K562 (cell line): ENCODE measurements around the gene NRSN2. TPM values are rescaled to one million over a fixed set of nuclear protein-coding genes. Genes with fewer than 3 reads are reported as not detected.

Source experiments
- CEBPG ChIP-seq, 3 experiments: fragments of 200-800 bp in 1 of 3; sonication (Bioruptor generic) in 1 of 3; sonication (generic) in 1 of 3; formaldehyde crosslinking in 1 of 3; IDR thresholded peaks in 2 of 3; conservative IDR thresholded peaks in 1 of 3; 2 replicates each; pipeline versions ENCODE4 v1.6.1 to v1.8.0; 2016 to 2022; ENCODE audit warnings: missing compliant biosample characterization in 2 of 3, missing genetic modification characterization in 2 of 3, mild to moderate bottlenecking in 1 of 3, missing genetic modification reagents in 1 of 3
- DMBX1 ChIP-seq: fragments of 250-450 bp; sonication (Bioruptor Pico); IDR thresholded peaks from 2 replicates; pipeline ENCODE4 v1.8.0; 2022; ENCODE audit warnings: inconsistent platforms, mild to moderate bottlenecking, moderate library complexity, borderline replicate concordance
- EWSR1 ChIP-seq: fragments of 450-650 bp; IDR thresholded peaks from 2 replicates; pipeline ENCODE4 v1.6.1; 2018; ENCODE audit warnings: borderline replicate concordance, mild to moderate bottlenecking, low read depth, moderate library complexity; ENCODE audit not compliant: partially characterized antibody
- HEY1 ChIP-seq: fragments of 250-450 bp; sonication (Bioruptor Pico); IDR thresholded peaks from 2 replicates; pipeline ENCODE4 v1.5.0; 2020; ENCODE audit warnings: mild to moderate bottlenecking, moderate library complexity, borderline replicate concordance
- HNRNPLL ChIP-seq: fragments of 200-400 bp; formaldehyde crosslinking; IDR thresholded peaks from 2 replicates; pipeline ENCODE4 v1.6.1; 2017; ENCODE audit warnings: low read length, low read depth, mild to moderate bottlenecking; ENCODE audit not compliant: poor library complexity, severe bottlenecking
- NFXL1 ChIP-seq: fragments of 450-650 bp; formaldehyde crosslinking; IDR thresholded peaks from 2 replicates; pipeline ENCODE4 v1.4.0; 2021; ENCODE audit warnings: mild to moderate bottlenecking
- PHF8 ChIP-seq: fragments of 200-600 bp; sonication (generic); IDR thresholded peaks from 2 replicates; pipeline ENCODE4 v1.6.1; 2012; ENCODE audit warnings: mixed run types, mild to moderate bottlenecking, inconsistent platforms, low read length, moderate library complexity, borderline replicate concordance
- RBBP5 ChIP-seq: fragments of 200-600 bp; sonication (generic); IDR thresholded peaks from 2 replicates; pipeline ENCODE4 v1.6.1; 2012; ENCODE audit warnings: borderline replicate concordance, mild to moderate bottlenecking, low read length, control low read depth, inconsistent platforms; ENCODE audit not compliant: insufficient read depth, poor library complexity, severe bottlenecking
- RNF2 ChIP-seq: sonication (generic); IDR thresholded peaks from 2 replicates; pipeline ENCODE4 v1.6.1; 2016
- SLC30A9 ChIP-seq: fragments of 250-450 bp; sonication (Bioruptor Pico); IDR thresholded peaks from 2 replicates; pipeline ENCODE4 v1.8.0; 2022; ENCODE audit warnings: mild to moderate bottlenecking, moderate library complexity
- TCF7 ChIP-seq: sonication (generic); IDR thresholded peaks from 2 replicates; pipeline ENCODE4 v1.6.1; 2016; ENCODE audit warnings: antibody characterized with exemption, borderline replicate concordance
- YBX1 ChIP-seq: fragments of 450-650 bp; IDR thresholded peaks from 2 replicates; pipeline ENCODE4 v1.7.1; 2016; ENCODE audit warnings: mild to moderate bottlenecking
- YY1 ChIP-seq, 3 experiments: IDR thresholded peaks; 2 replicates each; pipeline ENCODE4 v1.6.1; 2011; ENCODE audit warnings: low read length in 2 of 3, mild to moderate bottlenecking in 2 of 3, moderate library complexity in 2 of 3, borderline replicate concordance in 1 of 3, control low read depth in 1 of 3, low read depth in 1 of 3; ENCODE audit not compliant: insufficient read depth in 3 of 3, insufficient replicate concordance in 2 of 3, control insufficient read depth in 1 of 3, insufficient read length in 1 of 3; ENCODE audit errors: extremely low read depth in 1 of 3
- ZC3H4 ChIP-seq: sonication (generic); formaldehyde crosslinking; IDR thresholded peaks from 2 replicates; pipeline ENCODE4 v1.9.0; 2021; ENCODE audit warnings: missing genetic modification reagents, borderline replicate concordance
- ZKSCAN1 ChIP-seq: fragments of 150-350 bp; IDR thresholded peaks from 2 replicates; pipeline ENCODE4 v1.6.1; 2016; ENCODE audit warnings: low read depth, low read length
- ZNF830 ChIP-seq: fragments of 250-450 bp; sonication (Bioruptor Pico); IDR thresholded peaks from 2 replicates; pipeline ENCODE4 v1.5.0; 2021; ENCODE audit warnings: mild to moderate bottlenecking
- polyA plus RNA-seq, 8 experiments: library from polyadenylated mRNA; depleted of rRNA in 4 of 8; stranded (reverse) in 5 of 8; unstranded in 3 of 8; fragments of >200 nt; fragmentation: Nextera tagmentation in 2 of 8; fragmentation: Illumina TruSeq in 1 of 8; extraction: Ambion mirVana in 2 of 8; extraction: Trizol in 1 of 8; gene quantifications; 2 replicates each; pipeline versions ENCODE4 v1.2.1 to v1.2.3, GENCODE V29; 2011 to 2014; ENCODE audit warnings: inconsistent platforms in 1 of 8, missing spikeins in 1 of 8
- total RNA-seq, 7 experiments: library from RNA; depleted of rRNA in 6 of 7; stranded (reverse); fragments of >200 nt in 6 of 7; fragmentation: Illumina TruSeq in 2 of 7; extraction: Trizol in 2 of 7; gene quantifications; 2 replicates each; pipeline versions ENCODE4 v1.2.1 to v1.2.3, GENCODE V29; 2011 to 2021; ENCODE audit warnings: low replicate concordance in 1 of 7
- TF ChIP-seq, protein P1 (sequence below): sonication (generic); formaldehyde crosslinking; IDR thresholded peaks from 2 replicates; pipeline ENCODE4 v1.8.0; 2022; ENCODE audit warnings: mild to moderate bottlenecking, low read depth, missing genetic modification reagents
- TF ChIP-seq, protein P2 (sequence below): fragments of 450-650 bp; formaldehyde crosslinking; IDR thresholded peaks from 2 replicates; pipeline ENCODE4 v1.4.0; 2020; ENCODE audit warnings: mild to moderate bottlenecking, mixed read lengths
- TF ChIP-seq, protein P3 (sequence below), 2 experiments: fragments of 450-650 bp in 1 of 2; sonication (generic) in 1 of 2; formaldehyde crosslinking in 1 of 2; IDR thresholded peaks in 1 of 2; conservative IDR thresholded peaks in 1 of 2; 2 replicates each; pipeline versions ENCODE4 v1.6.1 to v1.8.1; 2016 to 2023; ENCODE audit warnings: mild to moderate bottlenecking in 2 of 2, moderate library complexity in 2 of 2, inconsistent platforms in 1 of 2, missing genetic modification reagents in 1 of 2
- TF ChIP-seq, protein P4 (sequence below): IDR thresholded peaks from 2 replicates; pipeline ENCODE4 v1.6.1; 2014; ENCODE audit warnings: antibody characterized with exemption

Gene NRSN2
- total and polyA plus RNA-seq, 9 of the 15 experiments (the other 6 are each of a cell fraction or from before 2014, with no cell fraction given), result 7.5 to 29.7 (median 11.1) TPM

DNA sequence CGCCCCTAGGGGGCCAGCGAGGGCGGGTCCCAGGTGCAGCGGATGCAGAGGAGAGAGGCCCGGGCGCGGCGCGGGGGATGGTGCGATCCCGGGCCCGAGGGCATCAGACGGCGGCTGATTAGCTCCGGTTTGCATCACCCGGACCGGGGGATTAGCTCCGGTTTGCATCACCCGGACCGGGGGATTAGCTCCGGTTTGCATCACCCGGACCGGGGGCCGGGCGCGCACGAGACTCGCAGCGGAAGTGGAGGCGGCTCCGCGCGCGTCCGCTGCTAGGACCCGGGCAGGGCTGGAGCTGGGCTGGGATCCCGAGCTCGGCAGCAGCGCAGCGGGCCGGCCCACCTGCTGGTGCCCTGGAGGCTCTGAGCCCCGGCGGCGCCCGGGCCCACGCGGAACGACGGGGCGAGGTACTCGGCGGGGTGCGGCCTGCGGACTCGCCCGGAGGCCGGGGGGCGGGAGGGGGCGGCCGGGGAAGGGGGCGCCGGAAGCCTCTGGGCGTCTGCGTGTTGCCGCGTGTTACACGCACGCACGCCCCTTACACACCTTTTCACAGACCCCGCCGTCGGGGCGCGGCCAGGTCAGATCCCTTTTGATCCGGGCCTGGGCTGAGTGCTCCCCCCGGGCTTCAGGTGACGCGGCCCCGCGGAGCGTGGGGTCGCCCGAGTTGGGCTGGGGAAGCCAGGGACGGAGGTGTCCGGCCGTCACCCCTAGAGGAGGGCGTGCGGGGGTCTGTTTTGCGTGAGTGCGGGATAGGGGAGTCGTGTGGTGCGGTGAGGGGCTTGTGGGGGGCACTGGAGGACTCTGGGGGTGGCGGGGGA is 34.1 kb downstream of the NRSN2 start (continued):
- TF ChIP-seq, protein P1, sequence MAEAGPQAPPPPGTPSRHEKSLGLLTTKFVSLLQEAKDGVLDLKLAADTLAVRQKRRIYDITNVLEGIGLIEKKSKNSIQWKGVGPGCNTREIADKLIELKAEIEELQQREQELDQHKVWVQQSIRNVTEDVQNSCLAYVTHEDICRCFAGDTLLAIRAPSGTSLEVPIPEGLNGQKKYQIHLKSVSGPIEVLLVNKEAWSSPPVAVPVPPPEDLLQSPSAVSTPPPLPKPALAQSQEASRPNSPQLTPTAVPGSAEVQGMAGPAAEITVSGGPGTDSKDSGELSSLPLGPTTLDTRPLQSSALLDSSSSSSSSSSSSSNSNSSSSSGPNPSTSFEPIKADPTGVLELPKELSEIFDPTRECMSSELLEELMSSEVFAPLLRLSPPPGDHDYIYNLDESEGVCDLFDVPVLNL (CRISPR knock-in tag), result no peak
- TF ChIP-seq, protein P2, sequence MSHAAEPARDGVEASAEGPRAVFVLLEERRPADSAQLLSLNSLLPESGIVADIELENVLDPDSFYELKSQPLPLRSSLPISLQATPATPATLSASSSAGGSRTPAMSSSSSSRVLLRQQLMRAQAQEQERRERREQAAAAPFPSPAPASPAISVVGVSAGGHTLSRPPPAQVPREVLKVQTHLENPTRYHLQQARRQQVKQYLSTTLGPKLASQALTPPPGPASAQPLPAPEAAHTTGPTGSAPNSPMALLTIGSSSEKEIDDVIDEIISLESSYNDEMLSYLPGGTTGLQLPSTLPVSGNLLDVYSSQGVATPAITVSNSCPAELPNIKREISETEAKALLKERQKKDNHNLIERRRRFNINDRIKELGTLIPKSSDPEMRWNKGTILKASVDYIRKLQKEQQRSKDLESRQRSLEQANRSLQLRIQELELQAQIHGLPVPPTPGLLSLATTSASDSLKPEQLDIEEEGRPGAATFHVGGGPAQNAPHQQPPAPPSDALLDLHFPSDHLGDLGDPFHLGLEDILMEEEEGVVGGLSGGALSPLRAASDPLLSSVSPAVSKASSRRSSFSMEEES (CRISPR knock-in tag), result no peak
- TF ChIP-seq, protein P3, sequence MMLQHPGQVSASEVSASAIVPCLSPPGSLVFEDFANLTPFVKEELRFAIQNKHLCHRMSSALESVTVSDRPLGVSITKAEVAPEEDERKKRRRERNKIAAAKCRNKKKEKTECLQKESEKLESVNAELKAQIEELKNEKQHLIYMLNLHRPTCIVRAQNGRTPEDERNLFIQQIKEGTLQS (IDR thresholded peaks at IDR 0.05), result peak; percentile 99
- TF ChIP-seq, protein P3 (CRISPR knock-in tag; conservative IDR thresholded peaks at IDR 0.05), result 0 out of 2 replicates have a peak, but pooled peaks have one; percentile 35
- TF ChIP-seq YY1 (IDR thresholded peaks at IDR 0.05; ENCODE audit: borderline replicate concordance in 1 of 3, control insufficient read depth in 1 of 3, extremely low read depth in 1 of 3, insufficient read depth in 3 of 3, insufficient read length in 1 of 3, insufficient replicate concordance in 2 of 3, low read depth in 1 of 3, low read length in 2 of 3) (peak in 1 of 3 experiments; percentile 53), YBX1 (no peak), TCF7 (no peak), EWSR1 (no peak), ZKSCAN1 (no peak), ZNF830 (no peak), NFXL1 (CRISPR knock-in tag) (no peak), ZC3H4 (CRISPR knock-in tag) (no peak), DMBX1 (CRISPR knock-in tag) (peak; percentile 86), HNRNPLL (no peak), RNF2 (peak; percentile 100), PHF8 (peak; percentile 57; the same call in 1 of the 2 replicates), CEBPG (CRISPR knock-in tag; IDR thresholded peaks at IDR 0.05) (peak; percentile 100), CEBPG (tag; conservative IDR thresholded peaks at IDR 0.05 in 1 of 2, IDR thresholded peaks at IDR 0.05 in 1 of 2) (peak; percentile 98 to 100), HEY1 (CRISPR knock-in tag) (no peak), RBBP5 (peak; percentile 76), SLC30A9 (CRISPR knock-in tag) (no peak)
- TF ChIP-seq, protein P4, sequence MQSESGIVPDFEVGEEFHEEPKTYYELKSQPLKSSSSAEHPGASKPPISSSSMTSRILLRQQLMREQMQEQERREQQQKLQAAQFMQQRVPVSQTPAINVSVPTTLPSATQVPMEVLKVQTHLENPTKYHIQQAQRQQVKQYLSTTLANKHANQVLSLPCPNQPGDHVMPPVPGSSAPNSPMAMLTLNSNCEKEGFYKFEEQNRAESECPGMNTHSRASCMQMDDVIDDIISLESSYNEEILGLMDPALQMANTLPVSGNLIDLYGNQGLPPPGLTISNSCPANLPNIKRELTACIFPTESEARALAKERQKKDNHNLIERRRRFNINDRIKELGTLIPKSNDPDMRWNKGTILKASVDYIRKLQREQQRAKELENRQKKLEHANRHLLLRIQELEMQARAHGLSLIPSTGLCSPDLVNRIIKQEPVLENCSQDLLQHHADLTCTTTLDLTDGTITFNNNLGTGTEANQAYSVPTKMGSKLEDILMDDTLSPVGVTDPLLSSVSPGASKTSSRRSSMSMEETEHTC, result peak; percentile 55; the same call in 1 of the 2 replicates
